Measurements from ENCODE around the gene SULT6B1. TPM values are rescaled to one million over a fixed set of nuclear protein-coding genes. Genes with fewer than 3 reads are reported as not detected.

The SULT6B1 gene
- total RNA-seq, 1 donor from 2014 or later = not detected

- peaks cover 5% of the 10 kb centered on the region for H3K9me3 Mint-ChIP-seq
- H3K4me1 Mint-ChIP-seq (ENCODE audit: low read depth) = peaks cover 33% of the 10 kb centered on the region
- peak within 1 kb of the TSS; percentile 94 for H3K4me3 Mint-ChIP-seq (ENCODE audit: low read depth)
- H3K36me3 Mint-ChIP-seq (ENCODE audit: low read depth) = peaks cover 39% of the 10 kb centered on the region
- no peaks in the 10 kb centered on the region for H3K27me3 Mint-ChIP-seq (ENCODE audit: low read depth)
- intact Hi-C loops (cut with micrococcal nuclease) = loop anchor here (1.0 to 5.0 kb wide), 4 partner anchors 40 to 220 kb away; partner anchors contain the start of genes CEBPZ, CEBPZOS, GPATCH11 and HEATR5B
- DNase-seq (ENCODE audit: low spot score) = peak; percentile 83
- peak within 1 kb of the TSS; percentile 92 for H3K27ac Mint-ChIP-seq
Measured at GRCh38 chr2:37156857-37157714, 31.4 kb downstream of the SULT6B1 start, which contains the start of gene EIF2AK2. Gene EIF2AK2 (minus strand): TSS chr2:37156980. CDS start chr2:37147806, 9,174 bp downstream.

DNA sequence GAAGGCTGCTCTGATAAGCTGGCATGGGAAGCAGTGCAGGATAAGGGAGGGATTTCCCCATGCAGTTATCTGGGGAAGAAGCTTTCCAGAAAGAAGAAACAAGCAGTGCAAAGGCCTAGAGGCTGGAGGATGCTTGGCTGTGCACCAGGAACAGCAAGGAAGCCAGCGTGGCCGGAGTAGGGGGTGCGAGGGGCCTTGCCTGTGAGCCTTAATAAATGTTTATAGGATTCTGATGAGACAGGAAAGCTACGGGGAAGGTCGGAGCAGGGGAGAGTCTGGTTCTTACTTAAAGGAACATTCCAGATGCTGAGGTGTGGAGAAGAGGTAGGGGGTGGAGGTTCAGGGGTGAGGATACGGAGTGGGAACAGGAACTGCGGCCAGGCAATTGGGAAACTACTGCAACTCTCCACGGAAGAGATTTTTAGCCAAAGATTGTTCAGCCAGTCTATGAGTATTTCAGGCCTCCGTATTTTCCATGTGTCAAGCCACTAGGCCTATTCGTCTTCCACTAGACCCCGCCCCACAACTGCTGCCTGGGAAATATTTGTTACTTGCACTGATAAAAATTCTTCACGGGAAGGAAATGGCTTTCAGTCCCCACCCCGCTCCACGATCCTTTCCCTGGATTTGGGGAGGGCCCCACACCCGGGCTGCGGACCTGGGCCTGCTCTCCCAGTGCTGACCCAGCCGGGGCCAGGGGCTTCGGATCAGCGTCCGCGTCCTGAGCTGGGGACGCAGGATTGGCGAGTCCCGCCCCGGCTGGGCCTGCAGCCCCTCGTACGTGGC lies 32.2 kb downstream of the SULT6B1 start:
- Mint-ChIP-seq H3K36me3 (ENCODE audit: low read depth) (peaks cover 45% of the 10 kb centered on the region), H3K27me3 (ENCODE audit: low read depth) (no peaks in the 10 kb centered on the region), H3K4me1 (ENCODE audit: low read depth) (peaks cover 33% of the 10 kb centered on the region), H3K9me3 (peaks cover 5% of the 10 kb centered on the region), H3K27ac (peak overlapping the region; percentile 92), H3K4me3 (ENCODE audit: low read depth) (peak overlapping the region; percentile 94)
- intact Hi-C loops (cut with micrococcal nuclease) = loop anchor here (1.0 to 5.0 kb wide), 4 partner anchors 41 to 221 kb away; partner anchors contain the start of genes CEBPZ, CEBPZOS, GPATCH11 and HEATR5B
- no peak for DNase-seq (ENCODE audit: low spot score)

DNA sequence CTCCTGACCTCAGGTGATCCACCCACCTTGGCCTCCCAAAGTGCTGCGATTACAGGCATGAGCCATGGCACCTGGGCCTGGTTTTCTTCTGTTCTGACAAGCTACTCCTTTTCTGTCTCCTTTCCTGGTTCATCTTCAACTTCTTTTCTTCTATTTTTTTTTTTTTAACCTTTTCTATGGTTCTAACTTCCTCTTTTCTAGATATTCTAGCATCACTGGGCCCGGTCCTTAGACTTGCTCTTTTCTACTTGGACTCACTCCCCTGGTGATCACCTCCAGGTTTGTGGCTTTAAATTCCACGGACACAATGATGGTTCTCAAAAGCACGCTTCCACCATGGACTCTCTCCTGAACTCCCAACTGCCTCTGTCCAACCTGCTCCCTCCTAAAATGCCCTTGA lies 33.7 kb downstream of the SULT6B1 start:
- Mint-ChIP-seq H3K4me1 (ENCODE audit: low read depth) (peaks cover 45% of the 10 kb centered on the region), H3K27me3 (ENCODE audit: low read depth) (no peaks in the 10 kb centered on the region), H3K9me3 (peaks cover 5% of the 10 kb centered on the region), H3K27ac (peak overlapping the region; percentile 38), H3K36me3 (ENCODE audit: low read depth) (peaks cover 54% of the 10 kb centered on the region), H3K4me3 (ENCODE audit: low read depth) (peak overlapping the region; percentile 94)
- intact Hi-C loops (cut with micrococcal nuclease) = loop anchor here (5.0 kb wide), 2 partner anchors 72 to 223 kb away; partner anchors contain the start of genes GPATCH11 and HEATR5B
- no peak for DNase-seq (ENCODE audit: low spot score)

DNA sequence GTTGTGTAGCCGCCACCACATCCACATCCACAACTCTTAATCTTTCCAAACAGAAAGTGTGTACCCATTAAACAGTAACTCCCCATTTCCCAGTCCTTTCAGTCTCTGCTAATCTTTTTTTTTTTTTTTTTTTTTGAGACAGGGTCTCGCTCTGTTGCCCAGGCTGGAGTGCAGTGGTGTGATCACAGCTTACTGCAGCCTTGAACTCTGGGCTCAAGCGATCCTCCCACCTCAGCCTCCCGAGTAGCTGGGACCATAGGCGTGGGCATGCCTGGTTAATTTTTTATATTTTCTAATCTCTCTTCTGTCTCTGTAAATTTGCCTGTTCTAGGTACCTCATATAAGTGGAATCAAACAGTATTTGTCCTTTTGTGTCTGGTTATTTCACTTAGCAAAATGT lies 35.2 kb downstream of the SULT6B1 start:
- H3K36me3 Mint-ChIP-seq (ENCODE audit: low read depth) = peaks cover 68% of the 10 kb centered on the region
- H3K4me3 Mint-ChIP-seq (ENCODE audit: low read depth) = no peak overlapping the region
- no peak for DNase-seq (ENCODE audit: low spot score)
- no peaks in the 10 kb centered on the region for H3K27me3 Mint-ChIP-seq (ENCODE audit: low read depth)
- H3K27ac Mint-ChIP-seq = no peak overlapping the region
- peaks cover 56% of the 10 kb centered on the region for H3K4me1 Mint-ChIP-seq (ENCODE audit: low read depth)
- H3K9me3 Mint-ChIP-seq = peaks cover 5% of the 10 kb centered on the region
- intact Hi-C loops (cut with micrococcal nuclease) = no loop called here

DNA sequence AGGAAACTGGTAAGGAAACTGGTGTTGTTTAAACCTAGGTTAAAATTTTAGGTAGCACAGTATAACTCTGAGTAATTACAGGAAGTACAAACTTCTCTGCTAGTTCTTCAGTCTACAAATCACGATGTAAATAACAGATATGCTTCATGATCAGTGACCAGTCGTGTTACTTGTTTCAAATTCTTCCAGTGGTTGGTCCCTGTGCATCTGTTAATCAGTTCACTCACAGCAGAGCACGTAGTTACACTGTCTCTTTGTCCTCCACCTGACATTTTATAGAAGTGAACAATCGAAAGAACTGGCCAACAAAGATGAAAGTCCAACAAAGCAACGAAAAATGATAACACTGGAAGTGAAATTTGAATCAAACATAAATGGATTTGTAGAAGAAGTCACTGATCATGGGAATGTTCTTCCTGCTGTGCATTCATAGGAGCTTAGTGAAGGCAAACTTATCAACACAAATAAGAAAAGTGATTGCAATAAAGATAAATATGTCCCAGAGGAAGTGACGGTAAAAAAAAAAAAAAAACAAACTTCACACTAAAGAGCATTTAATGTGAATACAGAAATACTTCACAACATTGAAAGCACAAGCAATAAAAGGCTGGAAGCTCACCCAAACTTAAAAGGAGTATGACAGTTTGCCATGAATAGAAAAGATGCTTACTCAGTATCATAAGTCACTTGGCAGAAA lies 38.7 kb downstream of the SULT6B1 start:
- DNase-seq (ENCODE audit: low spot score) = no peak
- intact Hi-C loops (cut with micrococcal nuclease) = no loop called here
- no peaks in the 10 kb centered on the region for H3K27me3 Mint-ChIP-seq (ENCODE audit: low read depth)
- peaks cover 38% of the 10 kb centered on the region for H3K4me1 Mint-ChIP-seq (ENCODE audit: low read depth)
- peaks cover 79% of the 10 kb centered on the region for H3K36me3 Mint-ChIP-seq (ENCODE audit: low read depth)
- peak overlapping the region; percentile 7 for H3K4me3 Mint-ChIP-seq (ENCODE audit: low read depth)
- H3K9me3 Mint-ChIP-seq = peaks cover 1% of the 10 kb centered on the region
- peak overlapping the region; percentile 56 for H3K27ac Mint-ChIP-seq

GRCh38 chr2:37148325-37148724 lies 40.1 kb downstream of the SULT6B1 start:
- Mint-ChIP-seq H3K4me3 (ENCODE audit: low read depth) (no peak overlapping the region), H3K9me3 (no peaks in the 10 kb centered on the region), H3K36me3 (ENCODE audit: low read depth) (peaks cover 66% of the 10 kb centered on the region), H3K4me1 (ENCODE audit: low read depth) (peaks cover 31% of the 10 kb centered on the region), H3K27ac (no peak overlapping the region), H3K27me3 (ENCODE audit: low read depth) (no peaks in the 10 kb centered on the region)
- no peak for DNase-seq (ENCODE audit: low spot score)
- intact Hi-C loops (cut with micrococcal nuclease) = no loop called here

GRCh38 chr2:37146062-37146461 lies 42.4 kb downstream of the SULT6B1 start:
- no peaks in the 10 kb centered on the region for H3K27me3 Mint-ChIP-seq (ENCODE audit: low read depth)
- H3K9me3 Mint-ChIP-seq = no peaks in the 10 kb centered on the region
- H3K4me3 Mint-ChIP-seq (ENCODE audit: low read depth) = no peak overlapping the region
- peaks cover 23% of the 10 kb centered on the region for H3K4me1 Mint-ChIP-seq (ENCODE audit: low read depth)
- no peak overlapping the region for H3K27ac Mint-ChIP-seq
- DNase-seq (ENCODE audit: low spot score) = no peak
- H3K36me3 Mint-ChIP-seq (ENCODE audit: low read depth) = peaks cover 55% of the 10 kb centered on the region
- intact Hi-C loops (cut with micrococcal nuclease) = no loop called here

- Mint-ChIP-seq H3K4me1 (ENCODE audit: low read depth) (peaks cover 9% of the 10 kb centered on the region), H3K4me3 (ENCODE audit: low read depth) (no peak overlapping the region), H3K9me3 (no peaks in the 10 kb centered on the region), H3K36me3 (ENCODE audit: low read depth) (peaks cover 60% of the 10 kb centered on the region), H3K27me3 (ENCODE audit: low read depth) (no peaks in the 10 kb centered on the region), H3K27ac (no peak overlapping the region)
- no peak for DNase-seq (ENCODE audit: low spot score)
- intact Hi-C loops (cut with micrococcal nuclease) = no loop called here
Measured at GRCh38 chr2:37143974-37144373, 44.5 kb downstream of the SULT6B1 start.

DNA sequence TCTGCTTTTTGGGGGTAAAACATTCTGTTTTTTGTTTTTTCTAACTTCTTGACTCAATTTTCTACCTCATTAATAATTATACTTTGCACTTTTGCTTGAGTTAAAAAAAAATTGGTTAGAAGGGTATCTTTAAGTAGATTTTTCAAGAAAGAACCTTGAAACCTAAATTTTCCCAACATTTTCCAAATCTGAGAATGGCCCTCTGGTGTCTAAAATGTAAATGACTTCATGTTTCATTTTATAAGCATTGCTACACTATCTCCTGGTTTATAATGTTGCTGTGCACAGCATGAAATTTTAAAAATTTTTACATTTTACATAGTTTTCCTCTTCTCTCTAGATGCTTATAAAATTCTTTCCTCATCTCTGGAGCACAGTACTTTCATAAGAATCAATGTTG lies 45.9 kb downstream of the SULT6B1 start:
- Mint-ChIP-seq H3K4me3 (ENCODE audit: low read depth) (no peak overlapping the region), H3K27ac (no peak overlapping the region), H3K9me3 (no peaks in the 10 kb centered on the region), H3K4me1 (ENCODE audit: low read depth) (peaks cover 2% of the 10 kb centered on the region), H3K36me3 (ENCODE audit: low read depth) (peaks cover 53% of the 10 kb centered on the region), H3K27me3 (ENCODE audit: low read depth) (no peaks in the 10 kb centered on the region)
- no peak for DNase-seq (ENCODE audit: low spot score)
- intact Hi-C loops (cut with micrococcal nuclease) = no loop called here

DNA sequence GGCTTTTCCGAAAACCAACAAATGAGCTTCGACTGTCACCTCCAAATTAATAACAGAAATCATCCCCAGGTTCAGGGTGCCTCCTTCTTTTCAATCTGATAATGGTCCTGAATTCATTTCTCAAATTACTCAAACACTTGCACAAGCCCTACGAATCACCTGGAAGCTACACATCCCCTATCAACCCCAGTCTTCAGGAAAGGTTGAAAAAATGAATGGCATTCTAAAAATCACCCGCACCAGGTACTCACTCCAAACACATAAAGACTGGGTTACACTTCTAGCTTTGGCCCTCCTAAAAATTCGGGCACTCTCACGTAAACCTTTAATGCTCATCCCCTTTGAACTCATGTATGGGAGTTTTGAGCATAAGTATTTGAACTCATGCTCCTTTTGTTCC lies 55.6 kb downstream of the SULT6B1 start:
- no peak for DNase-seq (ENCODE audit: low spot score)
- Mint-ChIP-seq H3K4me1 (ENCODE audit: low read depth) (no peaks in the 10 kb centered on the region), H3K9me3 (no peaks in the 10 kb centered on the region), H3K27me3 (ENCODE audit: low read depth) (no peaks in the 10 kb centered on the region), H3K4me3 (ENCODE audit: low read depth) (no peak overlapping the region), H3K27ac (no peak overlapping the region), H3K36me3 (ENCODE audit: low read depth) (peaks cover 56% of the 10 kb centered on the region)
- intact Hi-C loops (cut with micrococcal nuclease) = no loop called here

DNA sequence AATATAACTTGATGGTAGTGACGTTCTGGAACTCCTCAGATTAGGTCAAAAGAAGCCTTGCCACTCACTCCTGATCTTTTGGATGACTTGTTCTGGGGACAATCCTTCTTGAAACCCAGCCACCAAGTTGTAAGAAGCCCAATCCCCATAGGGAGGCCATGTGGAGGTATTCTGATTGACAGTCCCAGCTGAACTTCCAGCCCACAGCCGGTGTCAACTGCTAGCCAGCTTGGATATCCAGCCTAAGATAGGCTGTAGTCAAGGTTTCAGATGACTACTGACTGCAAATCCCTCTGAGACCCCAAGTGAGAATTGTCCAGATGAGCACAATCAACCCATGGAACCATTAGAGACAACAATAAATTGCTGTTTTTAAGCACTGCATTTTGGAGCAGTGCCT lies 63.1 kb downstream of the SULT6B1 start:
- Mint-ChIP-seq H3K36me3 (ENCODE audit: low read depth) (peaks cover 58% of the 10 kb centered on the region), H3K27ac (no peak overlapping the region), H3K9me3 (no peaks in the 10 kb centered on the region), H3K4me3 (ENCODE audit: low read depth) (no peak overlapping the region), H3K27me3 (ENCODE audit: low read depth) (no peaks in the 10 kb centered on the region), H3K4me1 (ENCODE audit: low read depth) (no peaks in the 10 kb centered on the region)
- intact Hi-C loops (cut with micrococcal nuclease) = no loop called here
- DNase-seq (ENCODE audit: low spot score) = no peak

DNA sequence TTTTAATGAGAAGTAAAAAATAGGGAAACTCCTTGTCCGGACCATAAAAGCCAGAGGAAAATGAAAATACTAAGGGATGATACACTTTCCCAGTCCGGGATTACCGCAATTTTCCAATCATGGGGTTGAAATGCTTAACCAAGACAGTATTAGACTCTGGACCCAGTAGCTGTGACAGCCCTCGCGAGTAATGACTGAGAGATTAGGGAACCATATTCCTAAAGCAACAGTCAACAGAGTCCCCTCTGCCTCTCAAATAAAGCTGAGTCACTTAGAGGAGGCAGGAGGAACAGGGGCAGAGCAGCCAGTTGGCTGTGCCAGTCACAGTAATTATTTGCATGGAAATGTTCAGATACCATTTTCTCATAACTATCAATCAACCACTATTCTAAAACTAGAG lies 69.3 kb downstream of the SULT6B1 start:
- Mint-ChIP-seq H3K4me3 (ENCODE audit: low read depth) (no peak overlapping the region), H3K27me3 (ENCODE audit: low read depth) (no peaks in the 10 kb centered on the region), H3K4me1 (ENCODE audit: low read depth) (peaks cover 5% of the 10 kb centered on the region), H3K9me3 (no peaks in the 10 kb centered on the region), H3K27ac (no peak overlapping the region), H3K36me3 (ENCODE audit: low read depth) (peaks cover 45% of the 10 kb centered on the region)
- no peak for DNase-seq (ENCODE audit: low spot score)
- intact Hi-C loops (cut with micrococcal nuclease) = no loop called here

Data from activated T-helper 2 cell treated with anti-CD3 and anti-CD28 coated beads, Interferon-gamma antibody, Interleukin-2, Interleukin-4, amounts not matched to agents 10 μg/mL and 5 μg/mL and 100 μg/mL, durations not matched to agents 14 hours and 24 hours and 36 hours (primary cell).